Neural progenitor cell (in vitro differentiated cells): ENCODE data around the gene EFS.
A peak's percentile ranks its signal among the peaks of the same experiment; 100 is the strongest.

ENCODE experiments used
- CTCF ChIP-seq: fragments of 200-600 bp; sonication (generic); IDR thresholded peaks from 2 replicates; pipeline ENCODE4 v1.5.1; 2017; ENCODE audit warnings: antibody characterized with exemption, mild to moderate bottlenecking
- EZH2 ChIP-seq: fragments of 200-600 bp; sonication (generic); IDR thresholded peaks from 2 replicates; pipeline ENCODE4 v1.6.1; 2017; ENCODE audit warnings: antibody characterized with exemption, mild to moderate bottlenecking, moderate library complexity
- EZH2phosphoT487 ChIP-seq: fragments of 200-600 bp; sonication (generic); IDR thresholded peaks from 2 replicates; pipeline ENCODE4 v1.6.1; 2017; ENCODE audit warnings: antibody characterized with exemption

GRCh38 chr14:23351681-23352505, 13.1 kb downstream of the EFS start:
- TF ChIP-seq EZH2 (no peak), CTCF (peak; percentile 53), EZH2phosphoT487 (no peak)
